HepG2 (cell line): Measurements from ENCODE around the gene AFTPH. TPM values are rescaled to one million over a fixed set of nuclear protein-coding genes. Genes with fewer than 3 reads are reported as not detected.

ENCODE experiments used
- GATAD1 ChIP-seq: IDR thresholded peaks from 2 replicates; pipeline ENCODE4 v1.6.1; 2016; ENCODE audit warnings: missing genetic modification reagents, missing compliant biosample characterization
- HNF4G ChIP-seq, 2 experiments: sonication (generic) in 1 of 2; formaldehyde crosslinking in 1 of 2; IDR thresholded peaks; 2 replicates each; pipeline versions ENCODE4 v1.4.0 to v1.6.1; 2011 to 2020; ENCODE audit warnings: borderline replicate concordance in 2 of 2, low read depth in 2 of 2, mild to moderate bottlenecking in 2 of 2, low read length in 1 of 2, missing genetic modification reagents in 1 of 2, moderate library complexity in 1 of 2
- NFE2L2 ChIP-seq: fragments of 150-350 bp; IDR thresholded peaks from 2 replicates; pipeline ENCODE4 v1.6.1; 2014; ENCODE audit warnings: low read length
- POLR2G ChIP-seq: fragments of 200-400 bp; formaldehyde crosslinking; IDR thresholded peaks from 2 replicates; pipeline ENCODE4 v1.6.1; 2018; ENCODE audit warnings: mild to moderate bottlenecking, low read depth, low read length, moderate library complexity
- SMARCE1 ChIP-seq: fragments of 450-650 bp; IDR thresholded peaks from 2 replicates; pipeline ENCODE4 v1.6.1; 2017; ENCODE audit warnings: borderline replicate concordance
- SP1 ChIP-seq, 2 experiments: fragments of 450-650 bp in 1 of 2; sonication (generic) in 1 of 2; formaldehyde crosslinking in 1 of 2; IDR thresholded peaks; 2 replicates each; pipeline versions ENCODE4 v1.4.0 to v1.6.1; 2016 to 2020; ENCODE audit warnings: missing genetic modification reagents in 1 of 2
- SRSF4 ChIP-seq: fragments of 200-400 bp; formaldehyde crosslinking; IDR thresholded peaks from one replicate; pipeline ENCODE4 v1.6.1; 2018; ENCODE audit warnings: mild to moderate bottlenecking, low read depth, low read length, moderate library complexity; ENCODE audit not compliant: poor library complexity, severe bottlenecking
- ZNF20 ChIP-seq: sonication (generic); formaldehyde crosslinking; IDR thresholded peaks from 2 replicates; pipeline ENCODE4 v1.4.0; 2020; ENCODE audit warnings: mild to moderate bottlenecking, moderate library complexity, missing genetic modification reagents
- ZNF318 ChIP-seq: sonication (generic); formaldehyde crosslinking; IDR thresholded peaks from 2 replicates; pipeline ENCODE4 v1.4.0; 2020; ENCODE audit warnings: mild to moderate bottlenecking, missing genetic modification reagents
- ZNF703 ChIP-seq: sonication (generic); formaldehyde crosslinking; IDR thresholded peaks from 2 replicates; pipeline ENCODE4 v1.5.1; 2020; ENCODE audit warnings: missing genetic modification reagents, mild to moderate bottlenecking, moderate library complexity, borderline replicate concordance
- ZNF740 ChIP-seq: sonication (generic); formaldehyde crosslinking; IDR thresholded peaks from 2 replicates; pipeline ENCODE4 v1.4.0; 2020; ENCODE audit warnings: missing genetic modification reagents
- polyA plus RNA-seq, 8 experiments: library from polyadenylated mRNA; depleted of rRNA in 3 of 8; stranded (reverse) in 7 of 8; unstranded in 1 of 8; fragments of >200 nt; fragmentation: Illumina TruSeq in 4 of 8; extraction: Trizol in 4 of 8; gene quantifications; 2 replicates each; pipeline versions ENCODE4 v1.2.1 to v1.2.3, GENCODE V29; 2011 to 2016; ENCODE audit warnings: low read depth in 4 of 8, missing spikeins in 1 of 8, mixed read lengths in 1 of 8; ENCODE audit not compliant: insufficient read depth in 1 of 8
- total RNA-seq, 5 experiments: library from RNA; depleted of rRNA; stranded (reverse); fragments of >200 nt; fragmentation: Illumina TruSeq; extraction: Trizol; gene quantifications; 2 replicates each; pipeline ENCODE4 v1.2.3, GENCODE V29; 2016; ENCODE audit warnings: low read depth in 1 of 5
- TF ChIP-seq, protein P1 (sequence below): sonication (generic); formaldehyde crosslinking; IDR thresholded peaks from 2 replicates; pipeline ENCODE4 v1.9.0; 2021; ENCODE audit warnings: mild to moderate bottlenecking, missing genetic modification reagents

AFTPH gene
- total and polyA plus RNA-seq, 2 of the 13 experiments (the other 11 are each of a cell fraction or from before 2014, with no cell fraction given): 27.5 to 36.8 TPM

- TF ChIP-seq HNF4G (IDR thresholded peaks at IDR 0.05; ENCODE audit: borderline replicate concordance, low read depth, low read length) (no peak), HNF4G (CRISPR knock-in tag; IDR thresholded peaks at IDR 0.05; ENCODE audit: borderline replicate concordance, low read depth) (no peak), NFE2L2 (no peak; the same call in 1 of the 2 replicates), SRSF4 (no peak), ZNF20 (no peak), ZNF318 (CRISPR knock-in tag) (no peak), POLR2G (no peak), SMARCE1 (no peak), ZNF703 (no peak; the same call in 1 of the 2 replicates), GATAD1 (no peak), SP1 (IDR thresholded peaks at IDR 0.05) (no peak), SP1 (CRISPR knock-in tag; IDR thresholded peaks at IDR 0.05) (no peak), ZNF740 (CRISPR knock-in tag) (no peak)
- TF ChIP-seq, protein P1, sequence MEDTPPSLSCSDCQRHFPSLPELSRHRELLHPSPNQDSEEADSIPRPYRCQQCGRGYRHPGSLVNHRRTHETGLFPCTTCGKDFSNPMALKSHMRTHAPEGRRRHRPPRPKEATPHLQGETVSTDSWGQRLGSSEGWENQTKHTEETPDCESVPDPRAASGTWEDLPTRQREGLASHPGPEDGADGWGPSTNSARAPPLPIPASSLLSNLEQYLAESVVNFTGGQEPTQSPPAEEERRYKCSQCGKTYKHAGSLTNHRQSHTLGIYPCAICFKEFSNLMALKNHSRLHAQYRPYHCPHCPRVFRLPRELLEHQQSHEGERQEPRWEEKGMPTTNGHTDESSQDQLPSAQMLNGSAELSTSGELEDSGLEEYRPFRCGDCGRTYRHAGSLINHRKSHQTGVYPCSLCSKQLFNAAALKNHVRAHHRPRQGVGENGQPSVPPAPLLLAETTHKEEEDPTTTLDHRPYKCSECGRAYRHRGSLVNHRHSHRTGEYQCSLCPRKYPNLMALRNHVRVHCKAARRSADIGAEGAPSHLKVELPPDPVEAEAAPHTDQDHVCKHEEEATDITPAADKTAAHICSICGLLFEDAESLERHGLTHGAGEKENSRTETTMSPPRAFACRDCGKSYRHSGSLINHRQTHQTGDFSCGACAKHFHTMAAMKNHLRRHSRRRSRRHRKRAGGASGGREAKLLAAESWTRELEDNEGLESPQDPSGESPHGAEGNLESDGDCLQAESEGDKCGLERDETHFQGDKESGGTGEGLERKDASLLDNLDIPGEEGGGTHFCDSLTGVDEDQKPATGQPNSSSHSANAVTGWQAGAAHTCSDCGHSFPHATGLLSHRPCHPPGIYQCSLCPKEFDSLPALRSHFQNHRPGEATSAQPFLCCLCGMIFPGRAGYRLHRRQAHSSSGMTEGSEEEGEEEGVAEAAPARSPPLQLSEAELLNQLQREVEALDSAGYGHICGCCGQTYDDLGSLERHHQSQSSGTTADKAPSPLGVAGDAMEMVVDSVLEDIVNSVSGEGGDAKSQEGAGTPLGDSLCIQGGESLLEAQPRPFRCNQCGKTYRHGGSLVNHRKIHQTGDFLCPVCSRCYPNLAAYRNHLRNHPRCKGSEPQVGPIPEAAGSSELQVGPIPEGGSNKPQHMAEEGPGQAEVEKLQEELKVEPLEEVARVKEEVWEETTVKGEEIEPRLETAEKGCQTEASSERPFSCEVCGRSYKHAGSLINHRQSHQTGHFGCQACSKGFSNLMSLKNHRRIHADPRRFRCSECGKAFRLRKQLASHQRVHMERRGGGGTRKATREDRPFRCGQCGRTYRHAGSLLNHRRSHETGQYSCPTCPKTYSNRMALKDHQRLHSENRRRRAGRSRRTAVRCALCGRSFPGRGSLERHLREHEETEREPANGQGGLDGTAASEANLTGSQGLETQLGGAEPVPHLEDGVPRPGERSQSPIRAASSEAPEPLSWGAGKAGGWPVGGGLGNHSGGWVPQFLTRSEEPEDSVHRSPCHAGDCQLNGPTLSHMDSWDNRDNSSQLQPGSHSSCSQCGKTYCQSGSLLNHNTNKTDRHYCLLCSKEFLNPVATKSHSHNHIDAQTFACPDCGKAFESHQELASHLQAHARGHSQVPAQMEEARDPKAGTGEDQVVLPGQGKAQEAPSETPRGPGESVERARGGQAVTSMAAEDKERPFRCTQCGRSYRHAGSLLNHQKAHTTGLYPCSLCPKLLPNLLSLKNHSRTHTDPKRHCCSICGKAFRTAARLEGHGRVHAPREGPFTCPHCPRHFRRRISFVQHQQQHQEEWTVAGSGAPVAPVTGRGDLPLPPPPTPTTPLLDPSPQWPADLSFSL (CRISPR knock-in tag): no peak
Measured at GRCh38 chr2:64606479-64607363, 82.6 kb downstream of the AFTPH start (continued).
